K562 (cell line): Measurements from ENCODE around the gene MMP2.

Experiments
- ERF ChIP-seq: fragments of 450-650 bp; formaldehyde crosslinking; IDR thresholded peaks from 2 replicates; pipeline ENCODE4 v1.4.0; 2020; ENCODE audit warnings: mild to moderate bottlenecking, mixed read lengths
- EWSR1 ChIP-seq: fragments of 450-650 bp; IDR thresholded peaks from 2 replicates; pipeline ENCODE4 v1.6.1; 2018; ENCODE audit warnings: borderline replicate concordance, mild to moderate bottlenecking, low read depth, moderate library complexity; ENCODE audit not compliant: partially characterized antibody
- GATA2 ChIP-seq: sonication (generic); formaldehyde crosslinking; IDR thresholded peaks from 2 replicates; pipeline ENCODE4 v1.4.0; 2020; ENCODE audit warnings: mild to moderate bottlenecking, missing genetic modification reagents
- HEY1 ChIP-seq: fragments of 250-450 bp; sonication (Bioruptor Pico); IDR thresholded peaks from 2 replicates; pipeline ENCODE4 v1.5.0; 2020; ENCODE audit warnings: mild to moderate bottlenecking, moderate library complexity, borderline replicate concordance
- RAD21 ChIP-seq, 2 experiments: fragments of 250-450 bp in 1 of 2; fragments of 450-650 bp in 1 of 2; sonication (Bioruptor Pico) in 1 of 2; formaldehyde crosslinking in 1 of 2; IDR thresholded peaks in 1 of 2; conservative IDR thresholded peaks in 1 of 2; 2 replicates each; pipeline versions ENCODE4 v1.4.0 to v1.8.0; 2020 to 2022; ENCODE audit warnings: mild to moderate bottlenecking in 2 of 2, moderate library complexity in 1 of 2
- RBM34 ChIP-seq: fragments of 200-400 bp; formaldehyde crosslinking; IDR thresholded peaks from 2 replicates; pipeline ENCODE4 v1.6.1; 2018; ENCODE audit warnings: low read length, borderline replicate concordance; ENCODE audit not compliant: insufficient read depth
- SMC3 ChIP-seq: conservative IDR thresholded peaks from 2 replicates; pipeline ENCODE4 v1.6.1; 2011; ENCODE audit warnings: low read depth, low read length, improper control_type of control experiment; ENCODE audit not compliant: insufficient read depth
- ZFX ChIP-seq: sonication (generic); formaldehyde crosslinking; IDR thresholded peaks from 2 replicates; pipeline ENCODE4 v1.8.0; 2022; ENCODE audit warnings: mild to moderate bottlenecking, missing genetic modification reagents, moderate library complexity
- ZNF274 ChIP-seq: IDR thresholded peaks from 2 replicates; pipeline ENCODE4 v1.6.1; 2011; ENCODE audit warnings: low read depth, mild to moderate bottlenecking, low read length, moderate library complexity, borderline replicate concordance

DNA sequence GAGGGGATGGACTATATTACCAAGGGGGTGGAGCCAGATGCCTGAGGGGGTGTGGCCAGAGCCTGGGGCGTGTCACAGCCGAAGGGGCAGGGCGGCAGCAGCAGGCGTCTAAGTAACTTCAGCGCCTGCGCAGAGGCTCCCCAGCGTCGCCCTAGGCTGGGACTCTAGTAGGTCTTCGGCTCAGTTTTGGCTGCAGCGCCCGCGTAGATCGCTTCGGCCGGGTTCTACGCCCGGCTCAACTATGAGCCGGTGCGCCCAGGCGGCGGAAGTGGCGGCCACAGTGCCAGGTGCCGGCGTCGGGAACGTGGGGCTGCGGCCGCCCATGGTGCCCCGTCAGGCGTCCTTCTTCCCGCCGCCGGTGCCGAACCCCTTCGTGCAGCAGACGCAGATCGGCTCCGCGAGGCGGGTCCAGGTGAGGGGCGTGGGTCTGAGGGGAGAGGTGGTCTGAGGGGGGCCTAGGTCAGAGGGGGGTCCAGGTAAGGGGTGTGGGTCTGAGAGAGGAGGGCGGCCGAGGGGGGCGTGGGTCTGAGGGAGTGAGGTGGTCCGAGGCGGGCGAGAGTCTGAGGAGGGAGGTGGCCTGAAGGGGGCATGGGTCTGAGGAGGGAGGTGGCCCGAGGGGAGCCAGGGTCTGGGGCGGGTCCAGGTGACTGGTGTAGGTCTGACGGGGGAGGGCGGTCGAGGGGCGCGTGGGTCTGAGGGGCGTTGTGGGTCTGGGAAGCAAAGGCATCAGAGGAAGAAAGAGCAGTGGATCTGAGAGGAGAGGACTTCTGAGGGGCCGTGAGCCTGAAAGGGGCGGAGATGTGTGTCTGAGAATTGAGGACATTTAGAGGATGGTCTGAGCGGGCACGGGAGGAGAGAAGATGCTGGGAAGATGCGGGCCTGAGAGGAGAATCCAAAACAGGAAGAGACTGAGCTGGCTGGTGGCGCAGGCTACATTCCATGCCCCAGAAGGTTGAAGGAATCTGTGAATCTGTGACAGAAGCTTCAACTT is 30.2 kb downstream of the MMP2 start, which contains the start of gene LPCAT2:
- TF ChIP-seq SMC3 (no peak), RBM34 (no peak), RAD21 (CRISPR knock-in tag; conservative IDR thresholded peaks at IDR 0.05 in 1 of 2, IDR thresholded peaks at IDR 0.05 in 1 of 2) (no peak), ERF (CRISPR knock-in tag) (no peak), GATA2 (CRISPR knock-in tag) (no peak), ZFX (CRISPR knock-in tag) (no peak), HEY1 (no peak), ZNF274 (no peak), EWSR1 (no peak)
